ENCODE data around the gene WNT5A. TPM values are rescaled to one million over a fixed set of nuclear protein-coding genes. Genes with fewer than 3 reads are reported as not detected.

Gene WNT5A
- total RNA-seq, 1 experiment from 2014 or later: 0.15 TPM

DNA sequence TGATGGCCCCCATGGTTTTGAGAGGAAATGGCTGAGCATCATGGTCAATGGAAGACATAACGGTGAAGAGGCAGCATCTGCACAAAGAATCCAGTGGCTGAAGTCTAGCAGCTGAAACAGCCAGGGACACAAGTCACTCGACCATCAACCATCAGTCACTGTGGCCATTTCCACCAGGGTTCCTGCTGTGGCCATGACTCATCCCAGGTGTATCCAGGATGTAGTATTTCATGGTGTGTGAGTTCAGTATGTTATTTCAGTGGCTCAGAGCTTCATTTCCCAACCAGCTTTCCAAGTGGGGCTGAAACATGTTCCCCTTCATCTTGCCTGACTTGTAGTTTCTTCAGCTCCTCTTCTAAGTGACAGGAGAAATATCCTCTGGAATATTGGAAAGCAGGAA lies 47.8 kb upstream of the WNT5A start:
- ChIA-PET POLR2A (no interaction called here), RAD21 (ENCODE audit: low non-redundant PET in 1 of 2, low total read pairs in 2 of 2, uncharacterized antibody in 2 of 2, unreplicated experiment in 2 of 2) (interaction anchor here in 1 of 2 experiments (0.6 kb wide), 1 partner anchor 714 kb away, joined by 3 read pairs; no protein-coding TSS in a partner anchor), CTCF (no interaction called here)
- Histone ChIP-seq H3K9me2 (ENCODE audit: insufficient read depth) (no peaks in the 10 kb centered on the region), H3K79me2 (ENCODE audit: insufficient read depth, low read length) (no peaks in the 10 kb centered on the region), H2AFZ (ENCODE audit: low read depth, low read length, poor library complexity, severe bottlenecking) (no peak overlapping the region), H3K4me1 (ENCODE audit: control insufficient read depth in 1 of 2, insufficient read depth in 2 of 2, low read length in 2 of 2) (no peaks in the 10 kb centered on the region), H3K9ac (ENCODE audit: low read length) (no peak overlapping the region), H3K4me3 (replicated peaks in 1 of 2; ENCODE audit: low read depth in 1 of 2, low read length in 2 of 2) (no peak overlapping the region), H3K36me3 (ENCODE audit: control insufficient read depth in 1 of 2, insufficient read depth in 2 of 2, low read length in 2 of 2) (no peaks in the 10 kb centered on the region), H3K27ac (ENCODE audit: low read depth, low read length) (no peak overlapping the region), H3K4me2 (ENCODE audit: low read length) (no peak overlapping the region), H4K20me1 (ENCODE audit: insufficient read depth) (no peaks in the 10 kb centered on the region), H3K27me3 (ENCODE audit: insufficient read depth, low read length) (no peaks in the 10 kb centered on the region), H3K9me3 (ENCODE audit: control insufficient read depth in 1 of 2, insufficient read depth in 1 of 2, low read depth in 1 of 2, low read length in 2 of 2) (peaks cover 0 to 5% of the 10 kb centered on the region in 2 experiments; a peak in 2 of 4 replicates)
- no TSS peak for BruUV-seq (replicated peaks)
- TF ChIP-seq EZH2 (IDR thresholded peaks at IDR 0.05) (no peak), CEBPB (IDR thresholded peaks at IDR 0.05; ENCODE audit: low read depth) (no peak), EZH2phosphoT487 (IDR thresholded peaks at IDR 0.05; ENCODE audit: borderline replicate concordance) (no peak), YY1 (IDR thresholded peaks at IDR 0.05; ENCODE audit: extremely low read depth, insufficient replicate concordance, low read depth, low read length) (no peak), TCF7L2 (IDR thresholded peaks at IDR 0.05; ENCODE audit: borderline replicate concordance, extremely low read depth, insufficient read depth, insufficient read length) (no peak), RAD21 (IDR thresholded peaks at IDR 0.05; ENCODE audit: low read depth) (no peak), ELF1 (IDR thresholded peaks at IDR 0.05; ENCODE audit: borderline replicate concordance, low read depth) (no peak), JUND (IDR thresholded peaks at IDR 0.05) (no peak), FOSL1 (IDR thresholded peaks at IDR 0.05; ENCODE audit: low read depth) (no peak), ZNF274 (IDR thresholded peaks at IDR 0.05; ENCODE audit: low read depth, low read length) (no peak), SIN3A (IDR thresholded peaks at IDR 0.05; ENCODE audit: low read depth) (no peak)
- TF ChIP-seq, protein P1, sequence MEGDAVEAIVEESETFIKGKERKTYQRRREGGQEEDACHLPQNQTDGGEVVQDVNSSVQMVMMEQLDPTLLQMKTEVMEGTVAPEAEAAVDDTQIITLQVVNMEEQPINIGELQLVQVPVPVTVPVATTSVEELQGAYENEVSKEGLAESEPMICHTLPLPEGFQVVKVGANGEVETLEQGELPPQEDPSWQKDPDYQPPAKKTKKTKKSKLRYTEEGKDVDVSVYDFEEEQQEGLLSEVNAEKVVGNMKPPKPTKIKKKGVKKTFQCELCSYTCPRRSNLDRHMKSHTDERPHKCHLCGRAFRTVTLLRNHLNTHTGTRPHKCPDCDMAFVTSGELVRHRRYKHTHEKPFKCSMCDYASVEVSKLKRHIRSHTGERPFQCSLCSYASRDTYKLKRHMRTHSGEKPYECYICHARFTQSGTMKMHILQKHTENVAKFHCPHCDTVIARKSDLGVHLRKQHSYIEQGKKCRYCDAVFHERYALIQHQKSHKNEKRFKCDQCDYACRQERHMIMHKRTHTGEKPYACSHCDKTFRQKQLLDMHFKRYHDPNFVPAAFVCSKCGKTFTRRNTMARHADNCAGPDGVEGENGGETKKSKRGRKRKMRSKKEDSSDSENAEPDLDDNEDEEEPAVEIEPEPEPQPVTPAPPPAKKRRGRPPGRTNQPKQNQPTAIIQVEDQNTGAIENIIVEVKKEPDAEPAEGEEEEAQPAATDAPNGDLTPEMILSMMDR (IDR thresholded peaks at IDR 0.05 in 2 of 3, conservative IDR thresholded peaks at IDR 0.05 in 1 of 3; ENCODE audit: borderline replicate concordance in 1 of 3, insufficient read depth in 1 of 3, low read depth in 2 of 3, low read length in 2 of 3): no peak
- TF ChIP-seq, protein P2, sequence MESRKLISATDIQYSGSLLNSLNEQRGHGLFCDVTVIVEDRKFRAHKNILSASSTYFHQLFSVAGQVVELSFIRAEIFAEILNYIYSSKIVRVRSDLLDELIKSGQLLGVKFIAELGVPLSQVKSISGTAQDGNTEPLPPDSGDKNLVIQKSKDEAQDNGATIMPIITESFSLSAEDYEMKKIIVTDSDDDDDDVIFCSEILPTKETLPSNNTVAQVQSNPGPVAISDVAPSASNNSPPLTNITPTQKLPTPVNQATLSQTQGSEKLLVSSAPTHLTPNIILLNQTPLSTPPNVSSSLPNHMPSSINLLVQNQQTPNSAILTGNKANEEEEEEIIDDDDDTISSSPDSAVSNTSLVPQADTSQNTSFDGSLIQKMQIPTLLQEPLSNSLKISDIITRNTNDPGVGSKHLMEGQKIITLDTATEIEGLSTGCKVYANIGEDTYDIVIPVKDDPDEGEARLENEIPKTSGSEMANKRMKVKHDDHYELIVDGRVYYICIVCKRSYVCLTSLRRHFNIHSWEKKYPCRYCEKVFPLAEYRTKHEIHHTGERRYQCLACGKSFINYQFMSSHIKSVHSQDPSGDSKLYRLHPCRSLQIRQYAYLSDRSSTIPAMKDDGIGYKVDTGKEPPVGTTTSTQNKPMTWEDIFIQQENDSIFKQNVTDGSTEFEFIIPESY (IDR thresholded peaks at IDR 0.05; ENCODE audit: extremely low read depth, insufficient replicate concordance, low read length): no peak
- TF ChIP-seq, protein P3, sequence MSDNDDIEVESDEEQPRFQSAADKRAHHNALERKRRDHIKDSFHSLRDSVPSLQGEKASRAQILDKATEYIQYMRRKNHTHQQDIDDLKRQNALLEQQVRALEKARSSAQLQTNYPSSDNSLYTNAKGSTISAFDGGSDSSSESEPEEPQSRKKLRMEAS (IDR thresholded peaks at IDR 0.05): no peak
- TF ChIP-seq, protein P4, sequence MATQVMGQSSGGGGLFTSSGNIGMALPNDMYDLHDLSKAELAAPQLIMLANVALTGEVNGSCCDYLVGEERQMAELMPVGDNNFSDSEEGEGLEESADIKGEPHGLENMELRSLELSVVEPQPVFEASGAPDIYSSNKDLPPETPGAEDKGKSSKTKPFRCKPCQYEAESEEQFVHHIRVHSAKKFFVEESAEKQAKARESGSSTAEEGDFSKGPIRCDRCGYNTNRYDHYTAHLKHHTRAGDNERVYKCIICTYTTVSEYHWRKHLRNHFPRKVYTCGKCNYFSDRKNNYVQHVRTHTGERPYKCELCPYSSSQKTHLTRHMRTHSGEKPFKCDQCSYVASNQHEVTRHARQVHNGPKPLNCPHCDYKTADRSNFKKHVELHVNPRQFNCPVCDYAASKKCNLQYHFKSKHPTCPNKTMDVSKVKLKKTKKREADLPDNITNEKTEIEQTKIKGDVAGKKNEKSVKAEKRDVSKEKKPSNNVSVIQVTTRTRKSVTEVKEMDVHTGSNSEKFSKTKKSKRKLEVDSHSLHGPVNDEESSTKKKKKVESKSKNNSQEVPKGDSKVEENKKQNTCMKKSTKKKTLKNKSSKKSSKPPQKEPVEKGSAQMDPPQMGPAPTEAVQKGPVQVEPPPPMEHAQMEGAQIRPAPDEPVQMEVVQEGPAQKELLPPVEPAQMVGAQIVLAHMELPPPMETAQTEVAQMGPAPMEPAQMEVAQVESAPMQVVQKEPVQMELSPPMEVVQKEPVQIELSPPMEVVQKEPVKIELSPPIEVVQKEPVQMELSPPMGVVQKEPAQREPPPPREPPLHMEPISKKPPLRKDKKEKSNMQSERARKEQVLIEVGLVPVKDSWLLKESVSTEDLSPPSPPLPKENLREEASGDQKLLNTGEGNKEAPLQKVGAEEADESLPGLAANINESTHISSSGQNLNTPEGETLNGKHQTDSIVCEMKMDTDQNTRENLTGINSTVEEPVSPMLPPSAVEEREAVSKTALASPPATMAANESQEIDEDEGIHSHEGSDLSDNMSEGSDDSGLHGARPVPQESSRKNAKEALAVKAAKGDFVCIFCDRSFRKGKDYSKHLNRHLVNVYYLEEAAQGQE (IDR thresholded peaks at IDR 0.05; ENCODE audit: low read depth): no peak
- DNase-seq (ENCODE audit: low read depth, low spot score) (no peak), ATAC-seq (no peak)
- intact Hi-C loops (cut with micrococcal nuclease): no loop called here

All from HCT116 (cell line).